ENCODE results near the gene GALNT13. TPM values are rescaled to one million over a fixed set of nuclear protein-coding genes. Genes with fewer than 3 reads are reported as not detected.

GALNT13 gene
- total RNA-seq, 2 donors from 2014 or later: 0.33 to 5.7 TPM

DNA sequence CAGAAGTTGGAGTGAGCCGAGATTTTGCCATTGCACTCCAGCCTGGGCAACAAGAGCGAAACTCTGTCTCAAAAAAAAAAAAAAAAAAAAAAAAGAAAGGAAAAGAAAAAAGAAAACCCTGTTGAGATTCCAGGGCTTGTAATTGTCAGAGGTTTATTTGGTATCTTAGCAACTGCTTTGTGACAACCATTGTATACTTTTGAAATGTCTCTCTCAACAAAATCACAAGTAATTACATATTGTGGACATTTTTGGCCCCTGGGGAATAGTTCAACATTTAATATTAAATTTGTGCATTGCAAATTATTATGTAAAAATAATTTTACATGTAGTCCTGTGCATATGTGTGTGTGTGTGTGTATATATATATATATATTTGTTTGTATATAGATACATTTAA lies 270.8 kb downstream of the GALNT13 start:
- Histone ChIP-seq H3K9me3 (no peaks in the 10 kb centered on the region), H3K4me3 (no peak overlapping the region), H3K27ac (no peak overlapping the region), H3K36me3 (replicated peaks in 1 of 2; ENCODE audit: insufficient read depth in 1 of 2, low read depth in 2 of 2) (no peaks in the 10 kb centered on the region), H3K4me1 (no peaks in the 10 kb centered on the region), H3K27me3 (no peaks in the 10 kb centered on the region)
- DNase-seq (no peak), ATAC-seq (no peak)
- intact Hi-C loops (cut with DNase I): no loop called here
- TF ChIP-seq, protein P1, sequence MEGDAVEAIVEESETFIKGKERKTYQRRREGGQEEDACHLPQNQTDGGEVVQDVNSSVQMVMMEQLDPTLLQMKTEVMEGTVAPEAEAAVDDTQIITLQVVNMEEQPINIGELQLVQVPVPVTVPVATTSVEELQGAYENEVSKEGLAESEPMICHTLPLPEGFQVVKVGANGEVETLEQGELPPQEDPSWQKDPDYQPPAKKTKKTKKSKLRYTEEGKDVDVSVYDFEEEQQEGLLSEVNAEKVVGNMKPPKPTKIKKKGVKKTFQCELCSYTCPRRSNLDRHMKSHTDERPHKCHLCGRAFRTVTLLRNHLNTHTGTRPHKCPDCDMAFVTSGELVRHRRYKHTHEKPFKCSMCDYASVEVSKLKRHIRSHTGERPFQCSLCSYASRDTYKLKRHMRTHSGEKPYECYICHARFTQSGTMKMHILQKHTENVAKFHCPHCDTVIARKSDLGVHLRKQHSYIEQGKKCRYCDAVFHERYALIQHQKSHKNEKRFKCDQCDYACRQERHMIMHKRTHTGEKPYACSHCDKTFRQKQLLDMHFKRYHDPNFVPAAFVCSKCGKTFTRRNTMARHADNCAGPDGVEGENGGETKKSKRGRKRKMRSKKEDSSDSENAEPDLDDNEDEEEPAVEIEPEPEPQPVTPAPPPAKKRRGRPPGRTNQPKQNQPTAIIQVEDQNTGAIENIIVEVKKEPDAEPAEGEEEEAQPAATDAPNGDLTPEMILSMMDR (IDR thresholded peaks at IDR 0.05): no peak
- no peak for TF ChIP-seq POLR2A (IDR thresholded peaks at IDR 0.05)
- WGBS, 2 donors: 80 to 83% methylated on average over 2 of the region's 2 CpGs

DNA sequence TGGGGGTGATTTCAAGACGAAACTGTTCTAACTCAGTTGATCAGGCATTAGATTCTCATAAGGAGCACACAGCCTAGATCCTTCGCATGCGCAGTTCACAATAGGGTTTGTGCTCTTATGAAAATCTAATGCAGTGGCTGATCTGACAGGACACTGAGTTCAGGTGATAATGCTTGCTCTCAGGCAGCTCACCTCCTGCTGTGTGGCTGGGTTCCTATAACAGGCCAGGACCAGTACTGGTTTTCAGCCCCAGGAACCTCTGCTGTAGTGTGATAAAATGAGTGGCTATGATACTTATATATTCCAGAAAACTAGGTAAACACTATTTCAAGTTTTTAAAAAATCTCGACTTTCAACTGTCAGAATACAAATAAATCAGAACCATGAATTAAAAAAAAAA lies 271.4 kb downstream of the GALNT13 start:
- ATAC-seq: no peak
- no peak overlapping the region for H3K4me3 ChIP-seq
- H3K27ac ChIP-seq: no peak overlapping the region
- no peaks in the 10 kb centered on the region for H3K4me1 ChIP-seq
- TF ChIP-seq, protein P1 (IDR thresholded peaks at IDR 0.05): no peak
- TF ChIP-seq POLR2A (IDR thresholded peaks at IDR 0.05): no peak
- no peaks in the 10 kb centered on the region for H3K27me3 ChIP-seq
- 62 to 64% methylated on average over 4 of the region's 4 CpGs for WGBS, 2 donors
- intact Hi-C loops (cut with DNase I): no loop called here
- H3K9me3 ChIP-seq: no peaks in the 10 kb centered on the region
- no peaks in the 10 kb centered on the region for H3K36me3 ChIP-seq (replicated peaks in 1 of 2; ENCODE audit: insufficient read depth in 1 of 2, low read depth in 2 of 2)
- DNase-seq: no peak

DNA sequence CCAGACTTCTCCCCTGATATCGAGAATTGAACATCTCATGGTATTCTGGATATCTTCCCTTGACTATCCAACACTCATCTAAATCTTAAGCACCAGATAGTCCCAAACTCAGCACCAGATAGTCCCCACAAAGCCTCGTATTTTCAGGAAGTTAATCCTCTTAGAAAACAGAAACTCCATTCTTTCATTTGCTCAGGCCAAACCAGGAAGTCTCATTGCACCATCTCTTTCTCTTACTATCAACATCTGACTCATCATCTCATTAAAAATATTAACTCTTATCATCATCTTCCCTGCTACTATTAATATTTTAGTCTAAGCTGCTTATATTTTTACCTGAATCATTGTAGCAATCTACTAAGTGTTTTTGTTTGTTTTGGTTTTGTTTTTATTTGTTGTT lies 286.4 kb downstream of the GALNT13 start:
- Histone ChIP-seq H3K36me3 (replicated peaks in 1 of 2; ENCODE audit: insufficient read depth in 1 of 2, low read depth in 2 of 2) (no peaks in the 10 kb centered on the region), H3K27me3 (no peaks in the 10 kb centered on the region), H3K27ac (no peak overlapping the region), H3K9me3 (no peaks in the 10 kb centered on the region), H3K4me1 (no peaks in the 10 kb centered on the region), H3K4me3 (no peak overlapping the region)
- intact Hi-C loops (cut with DNase I): no loop called here
- DNase-seq: no peak
- 30 to 45% methylated on average over 2 of the region's 2 CpGs for WGBS, 2 donors
- TF ChIP-seq, protein P1 (IDR thresholded peaks at IDR 0.05): no peak
- TF ChIP-seq POLR2A (IDR thresholded peaks at IDR 0.05): no peak
- no peak for ATAC-seq

DNA sequence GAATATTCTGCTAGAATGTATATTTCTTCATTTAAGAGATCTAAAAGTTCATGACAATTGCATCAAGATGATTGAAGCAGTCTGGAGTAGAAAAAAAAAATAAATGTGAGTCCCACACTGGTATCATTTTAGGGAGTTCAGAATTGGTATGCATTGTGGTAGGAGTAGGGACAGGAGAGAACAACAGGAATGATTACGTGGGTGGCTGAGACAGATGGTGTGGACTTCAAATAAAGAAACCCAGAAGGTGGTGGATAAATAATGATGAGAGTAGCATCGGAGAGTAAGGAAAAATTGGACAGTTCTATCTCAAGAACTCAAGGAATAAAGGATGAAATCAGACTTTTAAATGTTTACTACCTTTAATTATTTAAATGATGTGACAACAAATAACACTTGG lies 289.6 kb downstream of the GALNT13 start:
- no peaks in the 10 kb centered on the region for H3K36me3 ChIP-seq (replicated peaks in 1 of 2; ENCODE audit: insufficient read depth in 1 of 2, low read depth in 2 of 2)
- TF ChIP-seq, protein P1 (IDR thresholded peaks at IDR 0.05): no peak
- no peak for TF ChIP-seq POLR2A (IDR thresholded peaks at IDR 0.05)
- H3K4me3 ChIP-seq: no peak overlapping the region
- DNase-seq: no peak
- H3K27me3 ChIP-seq: no peaks in the 10 kb centered on the region
- H3K4me1 ChIP-seq: no peaks in the 10 kb centered on the region
- WGBS, 2 donors: 63 to 66% methylated on average over 2 of the region's 2 CpGs
- ATAC-seq: no peak
- H3K27ac ChIP-seq: no peak overlapping the region
- peaks cover 0 to 2% (median 0%) of the 10 kb centered on the region in 3 donors for H3K9me3 ChIP-seq
- intact Hi-C loops (cut with DNase I): no loop called here

DNA sequence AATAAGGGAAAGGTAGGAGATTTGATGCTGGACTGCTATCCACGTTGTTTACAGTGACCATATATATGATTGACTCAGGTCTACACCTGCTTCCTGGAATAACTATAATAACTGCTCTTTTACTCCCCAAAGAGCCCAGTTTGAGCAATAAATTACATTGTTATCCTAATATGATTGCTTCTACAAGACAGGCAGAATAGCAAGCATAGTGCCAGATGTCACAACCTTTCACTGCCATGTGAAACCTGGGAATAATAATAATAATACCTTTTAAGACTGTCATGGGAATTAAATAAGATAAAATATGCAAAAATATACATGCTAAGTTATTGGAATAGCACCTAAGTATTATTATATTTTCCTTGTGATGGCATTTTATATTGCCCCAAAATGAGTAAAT lies 298.7 kb downstream of the GALNT13 start:
- intact Hi-C loops (cut with DNase I): no loop called here
- H3K4me1 ChIP-seq: no peaks in the 10 kb centered on the region
- no peaks in the 10 kb centered on the region for H3K9me3 ChIP-seq
- TF ChIP-seq, protein P1 (IDR thresholded peaks at IDR 0.05): no peak
- TF ChIP-seq POLR2A (IDR thresholded peaks at IDR 0.05): no peak
- no peak overlapping the region for H3K27ac ChIP-seq
- H3K27me3 ChIP-seq: no peaks in the 10 kb centered on the region
- DNase-seq (no peak), ATAC-seq (no peak)
- WGBS, 2 donors: 23 to 53% methylated on average over 1 of the region's 1 CpG
- H3K36me3 ChIP-seq (replicated peaks in 1 of 2; ENCODE audit: insufficient read depth in 1 of 2, low read depth in 2 of 2): no peaks in the 10 kb centered on the region
- H3K4me3 ChIP-seq: no peak overlapping the region
